ENCODE measurements around the gene SLC2A11. TPM values are rescaled to one million over a fixed set of nuclear protein-coding genes. Genes with fewer than 3 reads are reported as not detected.
"Not testable (repeated sequence)": the region's sequence is repeated elsewhere in the genome, so short reads cannot be mapped to it uniquely, and the experiment has no call there.

The SLC2A11 gene
- total RNA-seq, 4 donors from 2014 or later, result 17.5 to 30.0 (median 24.3) TPM

DNA sequence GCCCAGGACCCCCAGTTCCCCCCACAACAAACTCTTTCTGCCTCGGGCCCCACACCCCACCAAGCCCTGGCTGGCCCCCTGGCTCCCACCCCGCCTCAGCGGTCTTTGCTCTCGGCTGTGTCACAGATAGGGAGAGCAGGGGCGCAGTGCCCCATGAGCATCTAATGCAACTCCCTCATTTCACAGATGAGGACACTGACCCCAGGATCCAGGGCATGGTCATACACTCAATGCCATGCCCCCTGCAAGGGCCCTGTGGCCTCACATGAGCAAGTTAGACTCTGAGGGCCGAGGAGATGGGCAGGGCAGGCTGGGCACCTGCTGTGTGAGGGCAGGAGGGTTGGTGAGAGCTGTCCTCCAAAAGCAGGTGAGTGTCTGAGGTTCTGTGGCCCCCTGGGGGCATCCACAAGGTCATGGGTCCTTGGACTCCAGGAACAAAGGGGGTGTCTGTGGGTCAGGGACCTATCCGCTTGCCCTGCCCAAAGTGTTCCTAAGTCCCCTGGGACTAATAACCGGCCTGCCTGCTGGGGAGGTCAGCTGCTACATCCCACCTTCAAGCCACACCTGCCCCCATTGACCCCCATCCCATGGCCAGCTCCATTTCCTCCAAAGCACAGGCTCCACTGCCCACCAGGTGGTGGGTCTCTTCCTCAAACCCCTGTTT is 39.0 kb downstream of the SLC2A11 start:
- DNase-seq, result no peak

DNA sequence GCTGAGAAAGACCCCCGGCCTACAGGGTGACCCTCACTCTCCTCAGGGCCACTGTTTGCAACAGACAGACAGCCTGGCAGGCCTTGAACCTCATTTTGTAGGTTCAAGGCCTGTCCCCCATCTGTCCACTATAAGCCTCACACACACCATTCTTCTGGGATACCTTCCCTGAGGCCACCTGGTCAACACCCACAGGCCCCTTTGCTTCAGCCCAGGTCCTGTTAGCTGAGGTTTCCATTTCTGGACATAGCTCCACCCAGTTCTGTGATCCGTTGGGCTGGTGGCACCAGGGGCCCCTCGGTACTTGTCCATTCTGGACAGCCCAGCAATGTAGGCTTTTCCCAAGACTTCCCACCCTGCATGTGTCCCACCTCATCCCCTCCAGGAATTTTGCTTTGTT is 39.6 kb downstream of the SLC2A11 start:
- Histone ChIP-seq H3K36me3 (peaks cover 9 to 11% of the 10 kb centered on the region in 2 donors), H3K9me3 (no peaks in the 10 kb centered on the region), H3K4me3 (replicated peaks in 1 of 3) (no peak overlapping the region), H3K27ac (no peak overlapping the region), H3K4me1 (peaks cover 13 to 30% of the 10 kb centered on the region in 2 donors), H3K27me3 (no peaks in the 10 kb centered on the region)
- 92 to 100% methylated on average over 3 of the region's 3 CpGs for WGBS, 2 donors
- DNase-seq, result no peak
- intact Hi-C loops (cut with DNase I), result no loop called here
- TF ChIP-seq, protein P1, sequence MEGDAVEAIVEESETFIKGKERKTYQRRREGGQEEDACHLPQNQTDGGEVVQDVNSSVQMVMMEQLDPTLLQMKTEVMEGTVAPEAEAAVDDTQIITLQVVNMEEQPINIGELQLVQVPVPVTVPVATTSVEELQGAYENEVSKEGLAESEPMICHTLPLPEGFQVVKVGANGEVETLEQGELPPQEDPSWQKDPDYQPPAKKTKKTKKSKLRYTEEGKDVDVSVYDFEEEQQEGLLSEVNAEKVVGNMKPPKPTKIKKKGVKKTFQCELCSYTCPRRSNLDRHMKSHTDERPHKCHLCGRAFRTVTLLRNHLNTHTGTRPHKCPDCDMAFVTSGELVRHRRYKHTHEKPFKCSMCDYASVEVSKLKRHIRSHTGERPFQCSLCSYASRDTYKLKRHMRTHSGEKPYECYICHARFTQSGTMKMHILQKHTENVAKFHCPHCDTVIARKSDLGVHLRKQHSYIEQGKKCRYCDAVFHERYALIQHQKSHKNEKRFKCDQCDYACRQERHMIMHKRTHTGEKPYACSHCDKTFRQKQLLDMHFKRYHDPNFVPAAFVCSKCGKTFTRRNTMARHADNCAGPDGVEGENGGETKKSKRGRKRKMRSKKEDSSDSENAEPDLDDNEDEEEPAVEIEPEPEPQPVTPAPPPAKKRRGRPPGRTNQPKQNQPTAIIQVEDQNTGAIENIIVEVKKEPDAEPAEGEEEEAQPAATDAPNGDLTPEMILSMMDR (IDR thresholded peaks at IDR 0.05), result no peak
- TF ChIP-seq POLR2A (IDR thresholded peaks at IDR 0.05), result no peak

More for the DNA sequence above, 39.0 kb downstream of the SLC2A11 start:
- peaks cover 9 to 11% of the 10 kb centered on the region in 2 donors for H3K36me3 ChIP-seq
- H3K9me3 ChIP-seq, result no peaks in the 10 kb centered on the region
- H3K4me1 ChIP-seq, result peaks cover 13 to 30% of the 10 kb centered on the region in 2 donors
- H3K4me3 ChIP-seq (replicated peaks in 1 of 3), result no peak overlapping the region
- WGBS, 2 donors, result 96 to 100% methylated on average over 5 to 8 of the region's 8 CpGs
- H3K27me3 ChIP-seq, result no peaks in the 10 kb centered on the region
- peak overlapping the region in 1 of 3 donors; percentile 17 for H3K27ac ChIP-seq
- no peak for TF ChIP-seq POLR2A (IDR thresholded peaks at IDR 0.05)
- TF ChIP-seq, protein P1 (IDR thresholded peaks at IDR 0.05), result no peak
- intact Hi-C loops (cut with DNase I), result no loop called here

DNA sequence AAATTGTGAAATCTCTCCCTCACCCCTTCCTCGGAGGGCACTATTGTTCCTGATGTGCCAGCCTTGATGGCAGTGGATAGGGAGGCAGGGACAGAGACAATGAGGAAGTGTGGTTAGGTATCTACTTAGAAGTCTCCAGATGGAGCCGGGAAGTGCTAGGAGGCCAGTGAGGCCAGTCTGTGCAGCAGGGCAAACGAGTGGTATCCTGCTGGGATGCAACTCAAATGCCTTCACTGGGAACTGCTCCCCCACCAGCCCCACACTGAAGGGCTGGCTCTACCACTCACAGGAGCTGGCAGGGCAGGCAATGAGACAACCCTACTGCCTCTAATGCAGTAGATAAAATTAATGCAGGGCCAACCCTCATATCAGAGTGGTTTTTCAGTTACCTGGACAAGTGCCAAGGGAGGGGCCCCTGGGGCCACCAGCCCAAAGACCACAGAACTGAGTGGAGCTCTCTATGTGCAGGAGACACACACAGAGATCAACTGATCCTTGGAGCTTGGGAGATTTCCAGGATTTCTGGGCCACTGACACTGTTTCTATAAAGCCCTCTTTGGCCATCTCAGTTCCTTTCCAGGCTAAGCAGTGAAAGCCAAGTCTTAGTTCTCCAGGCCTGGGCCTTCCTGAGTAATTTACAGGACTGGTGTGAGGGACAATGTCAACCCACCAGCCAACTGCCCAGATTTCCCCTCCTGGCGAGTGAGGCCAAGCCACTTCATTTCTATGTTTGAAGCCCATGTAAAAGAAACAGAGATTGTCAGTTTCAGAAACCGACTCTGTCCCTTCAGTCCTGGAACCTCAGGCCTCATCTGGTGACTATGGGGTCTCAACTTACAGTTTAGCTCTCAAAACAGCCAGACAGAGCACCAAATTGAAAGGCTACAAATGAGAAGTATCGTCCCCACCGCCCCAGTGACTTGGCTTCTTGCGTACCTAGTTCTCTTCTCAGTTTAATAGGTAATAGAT is 40.6 kb downstream of the SLC2A11 start:
- 65 to 76% methylated on average over 8 of the region's 8 CpGs for WGBS, 2 donors
- intact Hi-C loops (cut with DNase I), result no loop called here
- no peak overlapping the region for H3K4me3 ChIP-seq (replicated peaks in 1 of 3)
- H3K9me3 ChIP-seq, result no peaks in the 10 kb centered on the region
- TF ChIP-seq, protein P1 (IDR thresholded peaks at IDR 0.05), result no peak
- TF ChIP-seq POLR2A (IDR thresholded peaks at IDR 0.05), result no peak
- H3K27me3 ChIP-seq, result no peaks in the 10 kb centered on the region
- peaks cover 13 to 30% of the 10 kb centered on the region in 2 donors for H3K4me1 ChIP-seq
- DNase-seq, result no peak
- peaks cover 9 to 11% of the 10 kb centered on the region in 2 donors for H3K36me3 ChIP-seq
- no peak overlapping the region for H3K27ac ChIP-seq

DNA sequence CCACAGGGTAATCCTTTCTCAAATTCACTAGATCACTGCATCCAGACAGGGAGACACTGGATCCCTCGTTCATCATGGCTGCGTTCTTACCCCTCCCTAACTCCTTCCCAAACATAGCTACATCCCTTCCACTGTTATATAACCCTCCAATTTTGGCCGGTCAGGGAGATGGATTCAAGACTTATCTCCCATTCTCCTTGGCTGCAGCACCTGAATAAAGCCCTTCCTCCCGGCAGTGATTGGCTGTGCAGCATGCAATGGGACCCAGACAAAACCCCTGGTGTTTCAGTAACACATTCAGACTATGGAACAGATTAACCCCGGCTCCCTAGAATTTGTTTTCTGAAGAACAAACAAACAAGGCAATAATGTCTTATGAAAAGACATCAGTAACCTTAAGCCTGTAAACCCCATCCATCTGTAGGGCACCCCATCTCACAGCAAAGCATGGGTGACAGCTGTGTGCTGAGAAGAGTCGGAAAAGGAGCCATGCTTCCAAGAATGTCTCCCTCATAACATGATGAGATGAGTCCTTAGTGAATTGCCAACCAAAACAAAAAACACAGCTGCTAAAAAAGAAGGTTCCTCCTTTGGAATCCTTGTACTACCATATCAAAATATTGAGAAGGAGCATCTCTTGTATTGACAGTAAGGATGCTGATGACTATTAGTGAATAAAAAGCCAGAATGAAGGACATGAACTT is 41.5 kb downstream of the SLC2A11 start:
- Histone ChIP-seq H3K36me3 (peaks cover 9 to 11% of the 10 kb centered on the region in 2 donors), H3K27ac (no peak overlapping the region), H3K27me3 (no peaks in the 10 kb centered on the region), H3K4me1 (peaks cover 13 to 26% of the 10 kb centered on the region in 2 donors), H3K4me3 (replicated peaks in 1 of 3) (no peak overlapping the region), H3K9me3 (no peaks in the 10 kb centered on the region)
- TF ChIP-seq, protein P1 (IDR thresholded peaks at IDR 0.05), result no peak
- TF ChIP-seq POLR2A (IDR thresholded peaks at IDR 0.05), result no peak
- no peak for DNase-seq
- WGBS, 2 donors, result 81 to 83% methylated on average over 6 of the region's 6 CpGs
- intact Hi-C loops (cut with DNase I), result no loop called here

DNA sequence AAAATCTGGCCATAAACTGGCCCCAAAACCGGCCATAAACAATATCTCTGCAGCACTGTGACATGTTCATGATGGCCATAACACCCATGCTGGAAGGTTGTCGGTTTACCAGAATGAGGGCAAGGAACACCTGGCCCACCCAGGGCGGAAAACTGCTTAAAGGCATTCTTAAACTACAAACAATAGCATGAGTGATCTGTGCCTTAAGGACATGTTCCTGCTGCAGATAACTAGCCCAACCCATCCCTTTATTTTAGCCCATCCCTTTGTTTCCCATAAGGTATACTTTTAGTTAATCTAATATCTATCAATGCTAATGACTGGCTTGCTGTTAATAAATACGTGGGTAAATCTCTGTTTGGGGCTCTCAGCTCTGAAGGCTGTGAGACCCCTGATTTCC is 42.6 kb downstream of the SLC2A11 start:
- DNase-seq; intact Hi-C loops (cut with DNase I); H3K4me3 ChIP-seq (replicated peaks in 1 of 3); H3K27me3 ChIP-seq; H3K27ac ChIP-seq; H3K9me3 ChIP-seq: not testable (repeated sequence)
- Histone ChIP-seq H3K36me3 (peaks cover 9 to 11% of the 10 kb centered on the region in 2 donors), H3K4me1 (peaks cover 8 to 25% of the 10 kb centered on the region in 2 donors)
- 90 to 96% methylated on average over 4 of the region's 4 CpGs for WGBS, 2 donors

Measured in thyroid gland (tissue), 4 donors.